GM04503 (cell line): ENCODE data around the gene MRPS2.
"Not testable (repeated sequence)": the region's sequence is repeated elsewhere in the genome, so short reads cannot be mapped to it uniquely, and the experiment has no call there.

Experiments
- DNase-seq: peaks from one replicate; pipeline ENCODE4 v3.0.0-alpha.2; 2012; ENCODE audit warnings: low read depth

Gene MRPS2

GRCh38 chr9:135499326-135500070, 984 bp upstream of the MRPS2 start:
- no peak for DNase-seq

- no peak for DNase-seq
Observed at GRCh38 chr9:135500071-135500524, 384 bp upstream of the MRPS2 start.

- no peak for DNase-seq
Observed at GRCh38 chr9:135501261-135502167, 1.0 kb downstream of the MRPS2 start.

- DNase-seq, result no peak
Observed at GRCh38 chr9:135502168-135502872, 1.8 kb downstream of the MRPS2 start.

GRCh38 chr9:135502873-135503321, 2.4 kb downstream of the MRPS2 start:
- DNase-seq, result no peak

- DNase-seq, result no peak
Observed at GRCh38 chr9:135503371-135504261, 3.1 kb downstream of the MRPS2 start.

- no peak for DNase-seq
Observed at GRCh38 chr9:135504262-135505243, 4.1 kb downstream of the MRPS2 start.

- DNase-seq, result no peak
Observed at GRCh38 chr9:135505406-135506187, 5.1 kb downstream of the MRPS2 start.

- DNase-seq, result no peak
Observed at GRCh38 chr9:135506327-135507103, 6.0 kb downstream of the MRPS2 start.

- no peak for DNase-seq
Observed at GRCh38 chr9:135507104-135508035, 6.9 kb downstream of the MRPS2 start.

- DNase-seq, result no peak
Observed at GRCh38 chr9:135508211-135508820, 7.8 kb downstream of the MRPS2 start.

GRCh38 chr9:135509458-135509857, 9.0 kb downstream of the MRPS2 start:
- DNase-seq, result no peak

- no peak for DNase-seq
Observed at GRCh38 chr9:135512241-135512603, 11.7 kb downstream of the MRPS2 start.

- no peak for DNase-seq
Observed at GRCh38 chr9:135512904-135513303, 12.4 kb downstream of the MRPS2 start.

GRCh38 chr9:135513351-135513846, 12.9 kb downstream of the MRPS2 start:
- no peak for DNase-seq

- DNase-seq, result not testable (repeated sequence)
Observed at GRCh38 chr9:135513906-135514305, 13.4 kb downstream of the MRPS2 start.
